ENCODE measurements around the gene NCAPG2. TPM values are rescaled to one million over a fixed set of nuclear protein-coding genes. Genes with fewer than 3 reads are reported as not detected.
"Not testable (repeated sequence)": the region's sequence is repeated elsewhere in the genome, so short reads cannot be mapped to it uniquely, and the experiment has no call there.

NCAPG2 gene
- total RNA-seq, 1 experiment from 2014 or later, result 27.4 TPM

- ChIA-PET CTCF (no interaction called here), POLR2A (no interaction called here)
- no peak for TF ChIP-seq CTCF (IDR thresholded peaks at IDR 0.05; ENCODE audit: unreplicated experiment)
- intact Hi-C loops (cut with micrococcal nuclease), result no loop called here
- Mint-ChIP-seq H3K9me3 (ENCODE audit: unreplicated experiment) (no peaks in the 10 kb centered on the region), H3K4me1 (ENCODE audit: insufficient read depth, unreplicated experiment) (peaks cover 9% of the 10 kb centered on the region), H3K36me3 (ENCODE audit: insufficient read depth, unreplicated experiment) (peaks cover 52% of the 10 kb centered on the region), H3K27me3 (ENCODE audit: insufficient read depth, unreplicated experiment) (no peaks in the 10 kb centered on the region), H3K27ac (ENCODE audit: low read depth, unreplicated experiment) (no peak overlapping the region), H3K4me3 (ENCODE audit: unreplicated experiment) (no peak overlapping the region)
- DNase-seq (ENCODE audit: unreplicated experiment), result no peak
- no TSS peak for BruUV-seq (replicated peaks)
These were observed 62.5 kb downstream of the NCAPG2 start for GRCh38 chr7:158642149-158642548.

- Mint-ChIP-seq H3K4me1 (ENCODE audit: insufficient read depth, unreplicated experiment) (peaks cover 6% of the 10 kb centered on the region), H3K36me3 (ENCODE audit: insufficient read depth, unreplicated experiment) (peaks cover 36% of the 10 kb centered on the region), H3K27me3 (ENCODE audit: insufficient read depth, unreplicated experiment) (no peaks in the 10 kb centered on the region), H3K27ac (ENCODE audit: low read depth, unreplicated experiment) (peak overlapping the region; percentile 49), H3K9me3 (ENCODE audit: unreplicated experiment) (no peaks in the 10 kb centered on the region), H3K4me3 (ENCODE audit: unreplicated experiment) (no peak overlapping the region)
- TF ChIP-seq CTCF (IDR thresholded peaks at IDR 0.05; ENCODE audit: unreplicated experiment), result no peak
- BruUV-seq (replicated peaks), result no TSS peak
- peak; percentile 46 for DNase-seq (ENCODE audit: unreplicated experiment)
- intact Hi-C loops (cut with micrococcal nuclease), result no loop called here
- CTCF ChIA-PET, result interaction anchor here (0.5 to 0.9 kb wide), 2 partner anchors 8 to 59 kb away, joined by 3 to 4 read pairs; no protein-coding TSS in a partner anchor
- POLR2A ChIA-PET, result interaction anchor here (0.8 kb wide), 1 partner anchor 11 kb away, joined by 3 read pairs; no protein-coding TSS in a partner anchor
These were observed 66.6 kb downstream of the NCAPG2 start for GRCh38 chr7:158638001-158638400.

- ChIA-PET POLR2A (no interaction called here), CTCF (interaction anchor here (0.6 to 1.1 kb wide), 3 partner anchors 14 to 134 kb away, joined by 3 to 5 read pairs (median 4); no protein-coding TSS in a partner anchor)
- intact Hi-C loops (cut with micrococcal nuclease), result no loop called here
- DNase-seq (ENCODE audit: unreplicated experiment), result no peak
- Mint-ChIP-seq H3K36me3 (ENCODE audit: insufficient read depth, unreplicated experiment) (peaks cover 18% of the 10 kb centered on the region), H3K27me3 (ENCODE audit: insufficient read depth, unreplicated experiment) (no peaks in the 10 kb centered on the region), H3K9me3 (ENCODE audit: unreplicated experiment) (no peaks in the 10 kb centered on the region), H3K4me1 (ENCODE audit: insufficient read depth, unreplicated experiment) (peaks cover 12% of the 10 kb centered on the region), H3K27ac (ENCODE audit: low read depth, unreplicated experiment) (no peak overlapping the region), H3K4me3 (ENCODE audit: unreplicated experiment) (no peak overlapping the region)
- TF ChIP-seq CTCF (IDR thresholded peaks at IDR 0.05; ENCODE audit: unreplicated experiment), result no peak
- BruUV-seq (replicated peaks), result no TSS peak
These were observed 71.3 kb downstream of the NCAPG2 start for GRCh38 chr7:158633055-158633956.

GRCh38 chr7:158631574-158632195 is 72.9 kb downstream of the NCAPG2 start:
- Mint-ChIP-seq H3K36me3 (ENCODE audit: insufficient read depth, unreplicated experiment) (peaks cover 14% of the 10 kb centered on the region), H3K4me1 (ENCODE audit: insufficient read depth, unreplicated experiment) (peaks cover 8% of the 10 kb centered on the region), H3K27me3 (ENCODE audit: insufficient read depth, unreplicated experiment) (no peaks in the 10 kb centered on the region), H3K9me3 (ENCODE audit: unreplicated experiment) (no peaks in the 10 kb centered on the region), H3K27ac (ENCODE audit: low read depth, unreplicated experiment) (peak overlapping the region; percentile 72), H3K4me3 (ENCODE audit: unreplicated experiment) (no peak overlapping the region)
- no TSS peak for BruUV-seq (replicated peaks)
- POLR2A ChIA-PET, result no interaction called here
- no peak for DNase-seq (ENCODE audit: unreplicated experiment)
- no peak for TF ChIP-seq CTCF (IDR thresholded peaks at IDR 0.05; ENCODE audit: unreplicated experiment)
- CTCF ChIA-PET, result interaction anchor here (0.7 to 1.6 kb wide), 2 partner anchors 12 to 35 kb away, joined by 4 read pairs; no protein-coding TSS in a partner anchor
- intact Hi-C loops (cut with micrococcal nuclease), result no loop called here

GRCh38 chr7:158626289-158626688 is 78.3 kb downstream of the NCAPG2 start:
- H3K27me3 Mint-ChIP-seq (ENCODE audit: insufficient read depth, unreplicated experiment); intact Hi-C loops (cut with micrococcal nuclease); H3K4me3 Mint-ChIP-seq (ENCODE audit: unreplicated experiment); BruUV-seq (replicated peaks); H3K9me3 Mint-ChIP-seq (ENCODE audit: unreplicated experiment); H3K36me3 Mint-ChIP-seq (ENCODE audit: insufficient read depth, unreplicated experiment); H3K27ac Mint-ChIP-seq (ENCODE audit: low read depth, unreplicated experiment); POLR2A ChIA-PET; H3K4me1 Mint-ChIP-seq (ENCODE audit: insufficient read depth, unreplicated experiment); DNase-seq (ENCODE audit: unreplicated experiment): not testable (repeated sequence)
- CTCF ChIA-PET, result interaction anchor here (1.1 to 1.5 kb wide), 2 partner anchors 12 to 21 kb away, joined by 3 read pairs; no protein-coding TSS in a partner anchor

All from MCF 10A (cell line).